ENCODE results near the gene SAMD4A. TPM values are rescaled to one million over a fixed set of nuclear protein-coding genes. Genes with fewer than 3 reads are reported as not detected.

Gene SAMD4A
- total RNA-seq, 4 donors from 2014 or later: 7.9 to 18.7 (median 14.4) TPM

- TF ChIP-seq CTCF (IDR thresholded peaks at IDR 0.05) (no peak), POLR2A (IDR thresholded peaks at IDR 0.05) (no peak)
- no peak overlapping the region for H3K4me3 ChIP-seq (ENCODE audit: low read depth, poor library complexity, severe bottlenecking)
- intact Hi-C loops (cut with DNase I; ENCODE audit: low total_unique reads): no loop called here
- peak in 1 of 2 donors; percentile 83 for DNase-seq (ENCODE audit: low spot score in 2 of 2)
- 92 to 96% methylated on average over 15 of the region's 15 CpGs for WGBS, 2 donors
Measured at GRCh38 chr14:54774824-54775223, 207.9 kb downstream of the SAMD4A start.

GRCh38 chr14:54775486-54776140, 208.7 kb downstream of the SAMD4A start:
- DNase-seq (ENCODE audit: low spot score in 2 of 2): peak in 1 of 2 donors; percentile 57
- 77 to 85% methylated on average over 8 of the region's 8 CpGs for WGBS, 2 donors
- intact Hi-C loops (cut with DNase I; ENCODE audit: low total_unique reads): loop anchor here (2.0 kb wide), 1 partner anchor 213 kb away; no protein-coding TSS in a partner anchor
- TF ChIP-seq POLR2A (IDR thresholded peaks at IDR 0.05) (no peak), CTCF (IDR thresholded peaks at IDR 0.05) (no peak)
- H3K4me3 ChIP-seq (ENCODE audit: low read depth, poor library complexity, severe bottlenecking): no peak overlapping the region

GRCh38 chr14:54776361-54777001, 209.6 kb downstream of the SAMD4A start:
- WGBS, 2 donors: 26% methylated on average over 12 of the region's 12 CpGs
- no peak overlapping the region for H3K4me3 ChIP-seq (ENCODE audit: low read depth, poor library complexity, severe bottlenecking)
- no peak for TF ChIP-seq POLR2A (IDR thresholded peaks at IDR 0.05)
- no peak for TF ChIP-seq CTCF (IDR thresholded peaks at IDR 0.05)
- DNase-seq (ENCODE audit: low spot score in 2 of 2): peak; percentile 39 to 87
- intact Hi-C loops (cut with DNase I; ENCODE audit: low total_unique reads): loop anchor here (2.0 kb wide), 1 partner anchor 214 kb away; no protein-coding TSS in a partner anchor

- DNase-seq (ENCODE audit: low spot score in 2 of 2): peak in 1 of 2 donors; percentile 80
- WGBS, 2 donors: 77 to 78% methylated on average over 8 of the region's 8 CpGs
Measured at GRCh38 chr14:54777395-54777794, 210.5 kb downstream of the SAMD4A start.

GRCh38 chr14:54778618-54779345, 211.9 kb downstream of the SAMD4A start:
- H3K4me3 ChIP-seq (ENCODE audit: low read depth, poor library complexity, severe bottlenecking): no peak overlapping the region
- intact Hi-C loops (cut with DNase I; ENCODE audit: low total_unique reads): no loop called here
- no peak for TF ChIP-seq CTCF (IDR thresholded peaks at IDR 0.05)
- no peak for TF ChIP-seq POLR2A (IDR thresholded peaks at IDR 0.05)
- DNase-seq (ENCODE audit: low spot score in 2 of 2): peak in 1 of 2 donors; percentile 77
- 85 to 87% methylated on average over 9 of the region's 9 CpGs for WGBS, 2 donors

More at GRCh38 chr14:54777395-54777794, 210.5 kb downstream of the SAMD4A start:
- TF ChIP-seq POLR2A (IDR thresholded peaks at IDR 0.05) (no peak), CTCF (IDR thresholded peaks at IDR 0.05) (no peak)
- H3K4me3 ChIP-seq (ENCODE audit: low read depth, poor library complexity, severe bottlenecking): no peak overlapping the region
- intact Hi-C loops (cut with DNase I; ENCODE audit: low total_unique reads): loop anchor here (2.0 kb wide), 1 partner anchor 215 kb away; no protein-coding TSS in a partner anchor

All from lower leg skin (tissue), 4 donors.